Measurements from ENCODE around the gene SLC7A8.

DNA sequence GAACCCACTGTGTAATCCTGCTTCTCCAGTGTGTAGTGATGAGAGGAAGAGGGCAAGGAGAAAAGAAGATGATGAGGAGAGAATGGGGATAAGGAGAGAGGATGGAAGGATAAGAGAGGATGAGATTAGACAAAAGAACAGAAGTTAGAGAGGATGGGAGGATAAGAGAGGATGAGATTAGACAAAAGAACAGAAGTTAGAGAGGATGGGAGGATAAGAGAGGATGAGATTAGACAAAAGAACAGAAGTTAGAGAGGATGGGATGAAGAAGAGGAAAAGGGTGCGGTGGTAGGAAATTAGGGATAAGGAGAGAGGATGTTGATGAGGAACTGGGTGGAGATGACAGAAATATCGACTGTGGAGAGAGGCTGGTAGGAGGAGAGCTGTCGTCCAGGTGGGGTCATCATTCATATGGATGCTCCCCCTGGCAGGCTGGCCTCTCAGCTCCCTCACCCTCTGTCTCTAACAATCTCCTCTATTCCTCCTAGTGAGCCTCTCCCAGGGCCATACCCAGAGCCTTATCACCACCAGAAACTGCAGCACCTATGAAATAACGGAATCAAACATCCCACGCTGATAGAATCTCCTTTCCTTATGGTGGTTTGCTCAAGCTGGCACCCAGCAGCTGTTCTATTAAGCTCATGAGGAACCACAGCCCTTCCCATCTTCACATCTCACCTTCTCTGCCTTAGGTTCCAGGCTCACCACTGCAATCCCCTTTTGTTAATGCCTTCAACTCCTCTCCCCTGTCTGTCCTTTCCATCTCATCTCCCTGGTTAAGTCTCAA lies 72.7 kb downstream of the SLC7A8 start:
- TF ChIP-seq POLR2A (IDR thresholded peaks at IDR 0.05), result no peak
- TF ChIP-seq, protein P1, sequence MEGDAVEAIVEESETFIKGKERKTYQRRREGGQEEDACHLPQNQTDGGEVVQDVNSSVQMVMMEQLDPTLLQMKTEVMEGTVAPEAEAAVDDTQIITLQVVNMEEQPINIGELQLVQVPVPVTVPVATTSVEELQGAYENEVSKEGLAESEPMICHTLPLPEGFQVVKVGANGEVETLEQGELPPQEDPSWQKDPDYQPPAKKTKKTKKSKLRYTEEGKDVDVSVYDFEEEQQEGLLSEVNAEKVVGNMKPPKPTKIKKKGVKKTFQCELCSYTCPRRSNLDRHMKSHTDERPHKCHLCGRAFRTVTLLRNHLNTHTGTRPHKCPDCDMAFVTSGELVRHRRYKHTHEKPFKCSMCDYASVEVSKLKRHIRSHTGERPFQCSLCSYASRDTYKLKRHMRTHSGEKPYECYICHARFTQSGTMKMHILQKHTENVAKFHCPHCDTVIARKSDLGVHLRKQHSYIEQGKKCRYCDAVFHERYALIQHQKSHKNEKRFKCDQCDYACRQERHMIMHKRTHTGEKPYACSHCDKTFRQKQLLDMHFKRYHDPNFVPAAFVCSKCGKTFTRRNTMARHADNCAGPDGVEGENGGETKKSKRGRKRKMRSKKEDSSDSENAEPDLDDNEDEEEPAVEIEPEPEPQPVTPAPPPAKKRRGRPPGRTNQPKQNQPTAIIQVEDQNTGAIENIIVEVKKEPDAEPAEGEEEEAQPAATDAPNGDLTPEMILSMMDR (IDR thresholded peaks at IDR 0.05), result no peak

All from testis (tissue), 2 donors.